ENCODE measurements around the gene DGKG. TPM values are rescaled to one million over a fixed set of nuclear protein-coding genes. Genes with fewer than 3 reads are reported as not detected.

DGKG gene
- total RNA-seq, 2 donors from 2014 or later: 0.42 to 1.0 TPM

- DNase-seq: no peak
Observed at GRCh38 chr3:186251948-186252619, 110.0 kb downstream of the DGKG start.

GRCh38 chr3:186248850-186249249 is 113.2 kb downstream of the DGKG start:
- H3K36me3 Mint-ChIP-seq (ENCODE audit: insufficient read depth in 2 of 2): no peaks in the 10 kb centered on the region
- H3K4me1 Mint-ChIP-seq (ENCODE audit: low read depth): peaks cover 15% of the 10 kb centered on the region
- H3K27ac Mint-ChIP-seq: no peak overlapping the region
- no peak overlapping the region for H3K4me3 Mint-ChIP-seq
- ATAC-seq (replicated peaks in 1 of 2): no peak
- no peak for DNase-seq
- H3K9me3 Mint-ChIP-seq: no peaks in the 10 kb centered on the region
- H3K27me3 Mint-ChIP-seq (ENCODE audit: low read depth): peaks cover 32% of the 10 kb centered on the region

More at GRCh38 chr3:186251948-186252619, 110.0 kb downstream of the DGKG start:
- Mint-ChIP-seq H3K27ac (no peak overlapping the region), H3K9me3 (no peaks in the 10 kb centered on the region), H3K4me3 (no peak overlapping the region), H3K4me1 (ENCODE audit: low read depth) (peaks cover 41% of the 10 kb centered on the region), H3K27me3 (ENCODE audit: low read depth) (peaks cover 26% of the 10 kb centered on the region), H3K36me3 (ENCODE audit: insufficient read depth in 2 of 2) (no peaks in the 10 kb centered on the region)
- no peak for ATAC-seq (replicated peaks in 1 of 2)

- Mint-ChIP-seq H3K27ac (no peak overlapping the region), H3K36me3 (ENCODE audit: insufficient read depth in 2 of 2) (no peaks in the 10 kb centered on the region), H3K4me1 (ENCODE audit: low read depth) (peaks cover 13% of the 10 kb centered on the region), H3K27me3 (ENCODE audit: low read depth) (peaks cover 32% of the 10 kb centered on the region), H3K4me3 (no peak overlapping the region), H3K9me3 (no peaks in the 10 kb centered on the region)
- ATAC-seq (replicated peaks in 1 of 2) (peak; percentile 37 to 60), DNase-seq (no peak)
Observed at GRCh38 chr3:186247821-186248814, 113.9 kb downstream of the DGKG start.

- ATAC-seq (replicated peaks in 1 of 2) (no peak), DNase-seq (no peak)
- Mint-ChIP-seq H3K4me1 (ENCODE audit: low read depth) (peaks cover 21% of the 10 kb centered on the region), H3K36me3 (ENCODE audit: insufficient read depth in 2 of 2) (no peaks in the 10 kb centered on the region), H3K4me3 (no peak overlapping the region), H3K27ac (no peak overlapping the region), H3K9me3 (no peaks in the 10 kb centered on the region), H3K27me3 (ENCODE audit: low read depth) (peaks cover 32% of the 10 kb centered on the region)
Observed at GRCh38 chr3:186246941-186247340, 115.1 kb downstream of the DGKG start.

DNA sequence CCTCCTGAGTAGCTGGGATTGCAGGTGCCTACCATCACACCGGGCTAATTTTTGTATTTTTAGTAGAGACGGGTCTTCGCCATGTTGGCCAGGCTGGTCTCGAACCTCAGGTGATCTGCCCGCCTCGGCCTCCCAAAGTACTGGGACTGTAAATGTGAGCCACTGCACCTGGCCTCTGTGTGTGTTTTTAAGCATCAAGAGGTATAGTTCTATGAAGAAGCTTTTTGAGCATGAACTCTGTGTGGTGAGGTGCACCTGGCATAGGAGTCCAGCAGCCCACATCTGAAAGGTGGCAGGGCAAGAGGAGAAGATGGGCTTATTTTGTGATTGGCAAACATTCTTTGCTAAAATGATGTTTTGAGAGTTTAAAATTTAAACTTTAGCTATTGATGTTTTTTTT is 118.0 kb downstream of the DGKG start:
- no peak overlapping the region for H3K4me3 Mint-ChIP-seq
- H3K27me3 Mint-ChIP-seq (ENCODE audit: low read depth): peaks cover 35% of the 10 kb centered on the region
- DNase-seq (no peak), ATAC-seq (replicated peaks in 1 of 2) (no peak)
- peaks cover 24% of the 10 kb centered on the region for H3K4me1 Mint-ChIP-seq (ENCODE audit: low read depth)
- H3K9me3 Mint-ChIP-seq: no peaks in the 10 kb centered on the region
- no peak overlapping the region for H3K27ac Mint-ChIP-seq
- H3K36me3 Mint-ChIP-seq (ENCODE audit: insufficient read depth in 2 of 2): no peaks in the 10 kb centered on the region

- ATAC-seq (replicated peaks in 1 of 2): peak; percentile 98
- H3K9me3 Mint-ChIP-seq: no peaks in the 10 kb centered on the region
- DNase-seq: peak; percentile 66 to 73
- H3K36me3 Mint-ChIP-seq (ENCODE audit: insufficient read depth in 2 of 2): no peaks in the 10 kb centered on the region
- H3K27ac Mint-ChIP-seq: no peak overlapping the region
- peaks cover 11% of the 10 kb centered on the region for H3K4me1 Mint-ChIP-seq (ENCODE audit: low read depth)
- peak overlapping the region; percentile 6 to 45 for H3K4me3 Mint-ChIP-seq
- H3K27me3 Mint-ChIP-seq (ENCODE audit: low read depth): peaks cover 26% of the 10 kb centered on the region
Observed at GRCh38 chr3:186241910-186242821, 119.9 kb downstream of the DGKG start.

DNA sequence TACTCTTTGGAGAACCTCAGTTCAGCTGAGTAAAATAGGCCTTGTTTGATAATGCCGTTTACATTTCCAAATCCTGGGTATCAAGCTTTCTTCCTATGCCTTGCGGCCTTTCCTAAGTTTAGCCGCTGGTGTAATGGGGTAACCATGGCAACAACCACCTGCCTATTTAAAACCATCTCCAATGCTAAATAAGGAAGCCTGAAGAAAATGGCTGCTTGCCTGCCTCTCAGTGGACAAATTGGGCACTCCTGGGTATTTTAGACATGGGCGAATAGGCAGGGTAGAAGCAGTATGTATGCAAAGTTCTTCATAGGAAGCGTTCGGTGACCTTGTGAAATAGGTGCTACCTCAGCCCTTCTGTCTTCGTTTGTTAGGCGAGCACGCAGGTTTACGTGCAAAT is 122.7 kb downstream of the DGKG start:
- ATAC-seq (replicated peaks in 1 of 2) (no peak), DNase-seq (no peak)
- no peak overlapping the region for H3K27ac Mint-ChIP-seq
- H3K4me3 Mint-ChIP-seq: no peak overlapping the region
- no peaks in the 10 kb centered on the region for H3K9me3 Mint-ChIP-seq
- H3K36me3 Mint-ChIP-seq (ENCODE audit: insufficient read depth in 2 of 2): no peaks in the 10 kb centered on the region
- H3K27me3 Mint-ChIP-seq (ENCODE audit: low read depth): peaks cover 25% of the 10 kb centered on the region
- H3K4me1 Mint-ChIP-seq (ENCODE audit: low read depth): peaks cover 27% of the 10 kb centered on the region

GRCh38 chr3:186237915-186238314 is 124.1 kb downstream of the DGKG start:
- Mint-ChIP-seq H3K27ac (no peak overlapping the region), H3K9me3 (no peaks in the 10 kb centered on the region), H3K4me1 (ENCODE audit: low read depth) (peaks cover 27% of the 10 kb centered on the region), H3K36me3 (ENCODE audit: insufficient read depth in 2 of 2) (no peaks in the 10 kb centered on the region), H3K27me3 (ENCODE audit: low read depth) (peaks cover 25% of the 10 kb centered on the region), H3K4me3 (no peak overlapping the region)
- ATAC-seq (replicated peaks in 1 of 2) (no peak), DNase-seq (no peak)

- peaks cover 22% of the 10 kb centered on the region for H3K27me3 Mint-ChIP-seq (ENCODE audit: low read depth)
Observed at GRCh38 chr3:186236357-186237020, 125.5 kb downstream of the DGKG start.

DNA sequence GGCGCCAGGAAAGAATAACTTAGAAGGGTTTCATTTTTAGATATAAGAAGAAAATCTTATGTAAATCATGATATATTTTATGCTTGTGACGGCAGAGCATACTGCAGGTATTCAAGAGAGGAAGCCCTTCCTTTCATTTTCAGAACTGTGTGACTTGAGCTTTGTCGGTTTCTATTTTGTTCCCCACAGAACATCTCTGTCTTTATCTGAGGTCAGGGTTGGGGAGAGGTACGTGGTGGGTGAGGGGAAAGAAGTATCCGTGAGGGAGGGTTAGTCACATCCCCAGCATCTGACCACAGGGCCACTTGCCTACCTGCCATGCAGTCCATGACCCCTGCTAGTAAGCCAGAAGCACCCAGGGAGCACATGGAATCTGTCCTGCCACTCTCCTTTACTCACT is 126.5 kb downstream of the DGKG start:
- Mint-ChIP-seq H3K9me3 (no peaks in the 10 kb centered on the region), H3K4me3 (peak overlapping the region; percentile 51 to 57), H3K27me3 (ENCODE audit: low read depth) (peaks cover 12% of the 10 kb centered on the region), H3K4me1 (ENCODE audit: low read depth) (peaks cover 16% of the 10 kb centered on the region), H3K27ac (no peak overlapping the region), H3K36me3 (ENCODE audit: insufficient read depth in 2 of 2) (no peaks in the 10 kb centered on the region)
- DNase-seq (peak in 1 of 2 donors; percentile 13), ATAC-seq (replicated peaks in 1 of 2) (peak; percentile 75 to 83)

More at GRCh38 chr3:186236357-186237020, 125.5 kb downstream of the DGKG start:
- Mint-ChIP-seq H3K36me3 (ENCODE audit: insufficient read depth in 2 of 2) (no peaks in the 10 kb centered on the region), H3K4me1 (ENCODE audit: low read depth) (peaks cover 16% of the 10 kb centered on the region), H3K4me3 (no peak overlapping the region), H3K27ac (no peak overlapping the region), H3K9me3 (no peaks in the 10 kb centered on the region)
- DNase-seq: no peak
- ATAC-seq (replicated peaks in 1 of 2): no peak

DNA sequence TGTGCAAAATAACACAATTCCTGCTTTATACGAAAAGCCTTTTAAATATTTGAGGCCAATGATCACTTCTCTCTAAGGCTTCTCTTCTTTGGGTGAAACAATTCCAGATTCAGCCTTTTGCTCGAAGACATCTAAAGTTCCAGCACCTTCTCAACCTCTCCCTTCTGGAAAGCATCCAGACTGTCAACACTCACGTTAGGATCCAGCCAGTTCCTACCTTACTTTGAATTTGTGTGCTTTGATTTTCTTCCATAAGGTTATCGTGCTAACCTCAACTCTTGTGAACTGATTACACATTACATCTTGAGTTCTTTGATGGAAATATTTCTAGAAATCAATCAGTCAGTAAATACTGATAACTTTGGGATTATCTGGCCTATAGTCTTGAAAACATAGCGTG is 127.9 kb downstream of the DGKG start:
- ATAC-seq (replicated peaks in 1 of 2): no peak
- Mint-ChIP-seq H3K9me3 (no peaks in the 10 kb centered on the region), H3K36me3 (ENCODE audit: insufficient read depth in 2 of 2) (no peaks in the 10 kb centered on the region), H3K4me3 (no peak overlapping the region), H3K27ac (no peak overlapping the region), H3K4me1 (ENCODE audit: low read depth) (peaks cover 16% of the 10 kb centered on the region), H3K27me3 (ENCODE audit: low read depth) (peaks cover 7% of the 10 kb centered on the region)
- DNase-seq: no peak

GRCh38 chr3:186226482-186226881 is 135.6 kb downstream of the DGKG start:
- Mint-ChIP-seq H3K36me3 (ENCODE audit: insufficient read depth in 2 of 2) (no peaks in the 10 kb centered on the region), H3K27ac (no peak overlapping the region), H3K9me3 (no peaks in the 10 kb centered on the region), H3K4me3 (no peak overlapping the region), H3K4me1 (ENCODE audit: low read depth) (no peaks in the 10 kb centered on the region), H3K27me3 (ENCODE audit: low read depth) (peaks cover 46% of the 10 kb centered on the region)
- DNase-seq: no peak
- ATAC-seq (replicated peaks in 1 of 2): no peak

Data from activated T-cell treated with anti-CD3 and anti-CD28 coated beads, Interleukin-2, amount 50 U/mL, for 72 hours (primary cell).